NCI-H146 treated with DMSO at 0.1 percent for 48 hours (cell line): Measurements from ENCODE around the gene HGFAC.

Experiments
- DNase-seq: peaks from one replicate; lab custom pipeline; 2025; ENCODE audit not compliant: unreplicated experiment; lab: John Stamatoyannopoulos, UW

HGFAC gene

GRCh38 chr4:3485011-3485791, 43.4 kb downstream of the HGFAC start:
- no peak for DNase-seq

GRCh38 chr4:3485886-3486540, 44.2 kb downstream of the HGFAC start:
- DNase-seq: no peak

- peak; percentile 63 for DNase-seq
These were observed 45.1 kb downstream of the HGFAC start for GRCh38 chr4:3486541-3487540.

DNA sequence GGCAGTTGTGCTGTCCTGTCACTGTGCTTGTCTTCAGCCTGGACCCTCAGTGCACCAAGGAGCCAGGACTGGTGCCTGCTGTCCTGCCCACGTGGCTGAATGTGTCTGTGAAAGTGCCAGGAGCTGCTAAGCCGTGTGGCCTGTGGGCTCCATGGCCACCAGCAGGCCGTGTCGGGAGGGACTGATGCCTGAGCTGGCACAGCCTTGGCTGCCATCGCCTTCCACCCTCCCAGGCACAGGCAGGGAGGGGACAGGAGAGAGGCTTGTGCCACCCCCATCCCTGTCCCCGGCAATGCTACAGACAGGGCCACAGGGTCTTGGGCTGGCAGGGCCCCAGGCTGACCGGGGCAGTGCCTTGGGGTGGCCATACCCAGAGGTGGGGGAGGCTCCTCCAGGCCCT, 46.1 kb downstream of the HGFAC start:
- no peak for DNase-seq

DNA sequence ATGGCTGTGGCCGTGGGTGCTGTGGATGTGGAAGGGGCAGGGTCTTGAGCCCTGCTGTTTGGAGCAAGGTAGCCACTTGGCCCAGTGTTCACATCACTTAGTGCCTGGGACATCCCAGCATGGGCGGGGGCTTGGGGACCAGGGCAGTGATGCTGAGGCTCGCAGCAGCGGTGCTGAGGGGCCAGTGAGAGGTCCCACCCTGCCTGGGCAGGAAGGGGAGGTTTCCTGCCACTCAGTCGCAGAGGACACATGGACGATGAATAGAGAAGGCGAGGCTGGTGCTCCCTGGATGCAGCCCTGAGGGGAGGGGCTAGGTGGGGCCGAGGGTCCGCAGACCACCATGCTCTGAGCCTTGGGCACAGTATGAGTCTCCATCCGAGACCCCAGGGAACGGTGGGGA, 47.1 kb downstream of the HGFAC start:
- DNase-seq: no peak

DNA sequence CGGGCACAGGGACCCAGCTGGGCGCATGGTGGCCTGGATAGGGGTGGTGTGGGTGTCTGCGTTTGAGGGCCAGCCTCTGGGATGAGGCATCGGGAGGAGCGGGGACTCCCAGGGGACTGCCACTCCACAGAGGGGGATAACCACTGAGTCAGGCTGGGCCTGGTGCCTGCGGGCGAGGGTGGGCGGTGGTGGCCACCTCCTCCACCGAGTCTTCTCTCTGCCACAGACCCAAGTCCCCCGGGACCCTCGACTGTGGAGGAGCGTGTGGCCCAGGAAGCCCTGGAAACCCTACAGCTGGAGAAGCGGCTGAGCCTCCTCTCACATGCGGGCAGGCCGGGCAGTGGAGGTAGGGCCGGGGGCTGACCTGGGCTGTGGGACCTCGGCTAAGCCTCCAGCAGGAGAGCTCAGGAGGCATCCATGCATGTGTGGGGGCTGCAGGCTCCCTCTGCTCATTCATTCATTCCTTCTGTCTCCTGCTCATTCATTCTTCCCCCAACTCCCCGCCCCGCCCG, 47.7 kb downstream of the HGFAC start:
- DNase-seq: no peak

DNA sequence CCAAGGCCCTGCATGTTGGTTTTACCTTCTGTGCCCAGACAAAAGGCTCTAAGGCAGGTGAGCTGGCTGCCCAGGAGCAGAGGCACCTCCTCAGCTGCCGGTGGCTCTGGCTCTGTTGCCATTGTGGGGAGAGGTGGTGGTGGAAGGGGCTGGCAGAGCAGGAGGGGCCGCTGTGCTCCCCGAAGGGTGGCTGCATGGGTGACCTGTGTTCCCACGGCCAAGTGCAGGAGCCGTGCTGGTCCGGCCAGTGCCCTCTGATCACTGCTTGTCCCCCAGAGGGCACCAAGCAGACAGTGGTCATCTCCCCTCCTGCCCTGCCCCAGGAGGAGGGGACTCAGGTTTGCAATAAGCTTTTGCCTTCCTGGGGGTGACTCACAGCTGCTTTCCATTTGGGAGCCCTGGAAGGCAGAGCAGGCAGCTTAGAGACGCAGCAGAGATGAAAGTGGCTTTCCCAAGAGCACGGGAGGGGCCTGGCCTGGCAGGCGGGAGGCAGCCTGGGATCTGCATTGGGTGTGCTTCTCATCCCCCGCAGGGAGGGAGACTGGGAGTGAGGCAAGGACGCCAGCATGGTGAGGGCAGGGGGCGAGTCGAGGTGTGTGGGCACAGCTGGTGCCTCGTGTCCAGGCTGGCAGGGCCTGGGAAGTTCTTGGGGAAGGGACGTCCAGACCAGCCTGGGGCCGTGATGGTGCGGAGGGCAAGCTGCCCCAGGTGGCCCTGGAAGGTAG, 50.1 kb downstream of the HGFAC start:
- DNase-seq: no peak

GRCh38 chr4:3492741-3493719, 51.3 kb downstream of the HGFAC start:
- DNase-seq: no peak

- no peak for DNase-seq
These were observed 52.1 kb downstream of the HGFAC start for GRCh38 chr4:3493720-3494461.

DNA sequence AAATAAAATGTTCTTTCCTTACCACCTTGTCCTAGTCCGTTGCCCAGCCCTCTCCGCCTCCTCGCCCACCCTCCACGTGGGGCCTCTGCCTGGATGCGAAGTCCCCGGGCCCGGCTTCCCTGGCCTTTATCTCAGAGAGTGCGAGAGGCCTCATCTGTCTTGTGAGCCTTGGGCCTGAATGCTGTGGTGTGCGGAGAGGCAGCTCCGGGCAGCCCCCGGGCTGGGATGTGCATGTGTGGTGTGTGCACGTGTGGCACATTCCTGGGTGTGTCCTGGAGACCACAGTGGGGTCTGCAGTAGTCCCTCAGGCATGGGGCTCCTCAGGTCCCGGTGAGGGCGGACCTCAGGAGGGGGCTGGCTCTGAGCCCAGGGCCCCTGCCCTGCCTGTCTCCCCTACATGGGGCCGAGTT, 52.7 kb downstream of the HGFAC start:
- DNase-seq: no peak

DNA sequence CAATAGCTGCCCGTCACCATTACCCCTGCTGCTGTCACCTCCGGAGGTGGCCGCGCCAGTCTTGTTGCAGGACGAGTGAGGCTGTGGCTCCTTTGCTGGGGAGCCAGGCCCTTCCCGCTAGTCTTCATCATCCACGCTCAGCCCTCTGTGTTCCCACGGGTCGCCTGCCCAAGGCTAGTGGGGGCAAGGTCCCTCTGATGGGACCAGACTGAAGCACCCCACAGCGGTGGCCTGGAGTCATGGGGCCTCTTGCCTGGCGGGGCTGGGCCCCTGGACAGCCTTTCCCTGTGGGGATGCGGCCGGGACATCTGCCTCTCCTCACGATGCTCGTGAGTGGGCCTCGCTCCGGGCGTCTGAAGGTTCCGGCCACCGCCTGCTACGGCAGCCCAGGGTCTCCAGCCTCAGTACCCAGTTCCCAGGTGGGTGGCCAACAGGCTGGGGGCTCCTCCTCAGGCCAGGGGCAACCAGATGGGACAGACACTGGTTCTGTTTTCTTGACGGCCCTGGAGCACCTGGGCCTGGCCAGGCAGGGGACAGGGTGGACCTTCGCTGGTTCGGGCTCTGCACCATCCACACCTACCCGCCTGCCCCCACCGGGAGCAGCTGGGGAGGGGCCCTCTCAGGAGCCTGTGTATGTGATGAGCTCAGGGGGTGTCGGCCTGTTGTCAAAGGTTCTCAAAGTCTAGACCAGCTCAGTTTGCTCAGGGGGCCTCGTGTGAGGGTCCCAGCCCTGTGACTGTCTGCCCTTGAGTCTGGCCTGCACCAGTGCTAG, 53.6 kb downstream of the HGFAC start:
- DNase-seq: no peak

DNA sequence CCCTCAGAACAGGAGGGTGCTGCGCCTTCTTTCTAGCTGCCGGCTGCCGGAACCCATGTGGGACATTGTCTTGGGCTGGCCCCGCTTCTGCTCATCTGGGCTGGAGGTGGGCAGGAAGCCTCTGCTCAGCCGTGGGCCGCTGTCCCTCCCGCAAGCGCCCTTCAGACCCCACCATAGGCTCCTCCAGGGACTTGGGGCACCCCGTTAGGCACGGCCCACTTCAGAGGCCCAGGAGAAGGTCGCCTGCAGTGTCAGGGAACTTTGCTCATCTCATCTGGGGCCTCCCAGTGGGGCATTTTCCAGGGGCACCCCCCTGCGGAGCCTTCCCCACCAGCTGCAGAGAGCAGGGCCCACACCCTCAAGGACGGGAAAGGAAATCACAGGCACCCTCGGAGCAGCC, 54.3 kb downstream of the HGFAC start:
- no peak for DNase-seq

- DNase-seq: no peak
These were observed 55.3 kb downstream of the HGFAC start for GRCh38 chr4:3497095-3497494.

GRCh38 chr4:3497523-3498389, 56.0 kb downstream of the HGFAC start:
- DNase-seq: no peak

DNA sequence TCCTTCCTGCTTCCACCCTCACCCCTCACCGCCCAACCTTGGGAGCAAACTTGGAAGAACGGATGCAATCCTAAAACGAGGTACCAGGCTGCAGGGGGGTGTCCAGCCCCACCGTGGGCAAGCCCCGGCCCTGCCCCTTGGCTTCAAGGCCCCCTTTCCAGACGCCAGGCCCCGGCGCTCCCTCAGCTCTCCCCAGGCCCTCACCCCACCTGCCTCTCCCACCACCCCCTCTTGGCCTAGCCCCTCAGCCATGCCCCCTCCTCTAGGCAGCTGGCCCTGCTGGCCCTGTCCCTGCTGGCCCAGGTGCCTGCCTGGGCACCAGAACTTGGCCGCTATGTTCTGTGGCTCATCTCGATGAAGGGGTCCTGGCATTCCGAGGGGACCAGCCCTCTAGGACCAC, 56.6 kb downstream of the HGFAC start:
- no peak for DNase-seq
